ENCODE results near the gene EIF4E2. TPM values are rescaled to one million over a fixed set of nuclear protein-coding genes. Genes with fewer than 3 reads are reported as not detected.

EIF4E2 gene
- total and polyA plus RNA-seq, 2 of the 13 experiments (the other 11 are each of a cell fraction or from before 2014, with no cell fraction given), result 25.0 to 101 TPM

GRCh38 chr2:232593982-232594381 is 43.5 kb downstream of the EIF4E2 start:
- FAIRE-seq, result no peak
- H3K4me1 ChIP-seq (ENCODE audit: insufficient read depth, low read length), result no peaks in the 10 kb centered on the region; the same call in 1 of the 2 replicates
- H3K4me2 ChIP-seq (ENCODE audit: low read depth, low read length), result no peak overlapping the region
- H3K36me3 ChIP-seq (replicated peaks in 1 of 2; ENCODE audit: control insufficient read depth in 1 of 2, insufficient read depth in 2 of 2, low read length in 2 of 2), result no peaks in the 10 kb centered on the region
- no peaks in the 10 kb centered on the region; a peak in 1 of 5 replicates for H3K27me3 ChIP-seq (ENCODE audit: control insufficient read depth in 1 of 2, insufficient read depth in 2 of 2, low read length in 2 of 2)
- no peak overlapping the region for H3K27ac ChIP-seq (ENCODE audit: extremely low read length, insufficient read depth, low read length)
- POLR2A ChIA-PET, result no interaction called here
- no peak for DNase-seq (ENCODE audit: low spot score)
- CTCF ChIA-PET (ENCODE audit: low intra/inter-chr PET ratio, low total read pairs), result no interaction called here
- intact Hi-C loops (cut with micrococcal nuclease; ENCODE audit: unreplicated experiment), result no loop called here
- H3K9ac ChIP-seq (ENCODE audit: insufficient read depth, low read depth, low read length), result no peak overlapping the region
- BruUV-seq (replicated peaks), result no TSS peak
- no peak overlapping the region for H2AFZ ChIP-seq (ENCODE audit: low read length)
- no peaks in the 10 kb centered on the region for H3K9me3 ChIP-seq (ENCODE audit: low read length)
- TF ChIP-seq SMAD3 (CRISPR knock-in tag; IDR thresholded peaks at IDR 0.05) (no peak), KMT2B (CRISPR knock-in tag; IDR thresholded peaks at IDR 0.05) (no peak), NR2F2 (IDR thresholded peaks at IDR 0.05; ENCODE audit: borderline replicate concordance, low read depth) (no peak), ZFY (CRISPR knock-in tag; IDR thresholded peaks at IDR 0.05) (no peak), ZNF672 (CRISPR knock-in tag; IDR thresholded peaks at IDR 0.05) (no peak), STAG1 (CRISPR knock-in tag; IDR thresholded peaks at IDR 0.05) (no peak), NFYC (CRISPR knock-in tag; IDR thresholded peaks at IDR 0.05) (no peak), TSC22D2 (CRISPR knock-in tag; IDR thresholded peaks at IDR 0.05; ENCODE audit: borderline replicate concordance) (no peak), BCL6 (CRISPR knock-in tag; IDR thresholded peaks at IDR 0.05) (no peak), ELF3 (CRISPR knock-in tag; IDR thresholded peaks at IDR 0.05) (no peak), BHLHE40 (IDR thresholded peaks at IDR 0.05; ENCODE audit: low read length) (no peak)
- TF ChIP-seq, protein P1, sequence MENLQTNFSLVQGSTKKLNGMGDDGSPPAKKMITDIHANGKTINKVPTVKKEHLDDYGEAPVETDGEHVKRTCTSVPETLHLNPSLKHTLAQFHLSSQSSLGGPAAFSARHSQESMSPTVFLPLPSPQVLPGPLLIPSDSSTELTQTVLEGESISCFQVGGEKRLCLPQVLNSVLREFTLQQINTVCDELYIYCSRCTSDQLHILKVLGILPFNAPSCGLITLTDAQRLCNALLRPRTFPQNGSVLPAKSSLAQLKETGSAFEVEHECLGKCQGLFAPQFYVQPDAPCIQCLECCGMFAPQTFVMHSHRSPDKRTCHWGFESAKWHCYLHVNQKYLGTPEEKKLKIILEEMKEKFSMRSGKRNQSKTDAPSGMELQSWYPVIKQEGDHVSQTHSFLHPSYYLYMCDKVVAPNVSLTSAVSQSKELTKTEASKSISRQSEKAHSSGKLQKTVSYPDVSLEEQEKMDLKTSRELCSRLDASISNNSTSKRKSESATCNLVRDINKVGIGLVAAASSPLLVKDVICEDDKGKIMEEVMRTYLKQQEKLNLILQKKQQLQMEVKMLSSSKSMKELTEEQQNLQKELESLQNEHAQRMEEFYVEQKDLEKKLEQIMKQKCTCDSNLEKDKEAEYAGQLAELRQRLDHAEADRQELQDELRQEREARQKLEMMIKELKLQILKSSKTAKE (CRISPR knock-in tag; IDR thresholded peaks at IDR 0.05; ENCODE audit: borderline replicate concordance), result no peak
- WGBS (ENCODE audit: low lambda C conversion rate), result 42% methylated on average over 6 of the region's 7 CpGs
- ATAC-seq, result no peak
- H3K79me2 ChIP-seq (ENCODE audit: insufficient read depth, low read length), result no peaks in the 10 kb centered on the region
- no peaks in the 10 kb centered on the region for H4K20me1 ChIP-seq (ENCODE audit: insufficient read depth, low read length)
- in situ Hi-C loops (cut with HindIII; ENCODE audit: extremely low pct_ligation_motif_present, low pct_unique_long_range_greater_than_20kb), result no loop called here
- H3K4me3 ChIP-seq (replicated peaks in 1 of 3; ENCODE audit: insufficient read depth in 1 of 3, low read depth in 2 of 3, low read length in 3 of 3), result no peak overlapping the region

Data from HepG2 (cell line).